Measurements from ENCODE around the gene BCL6B.

- TF ChIP-seq, protein P1, sequence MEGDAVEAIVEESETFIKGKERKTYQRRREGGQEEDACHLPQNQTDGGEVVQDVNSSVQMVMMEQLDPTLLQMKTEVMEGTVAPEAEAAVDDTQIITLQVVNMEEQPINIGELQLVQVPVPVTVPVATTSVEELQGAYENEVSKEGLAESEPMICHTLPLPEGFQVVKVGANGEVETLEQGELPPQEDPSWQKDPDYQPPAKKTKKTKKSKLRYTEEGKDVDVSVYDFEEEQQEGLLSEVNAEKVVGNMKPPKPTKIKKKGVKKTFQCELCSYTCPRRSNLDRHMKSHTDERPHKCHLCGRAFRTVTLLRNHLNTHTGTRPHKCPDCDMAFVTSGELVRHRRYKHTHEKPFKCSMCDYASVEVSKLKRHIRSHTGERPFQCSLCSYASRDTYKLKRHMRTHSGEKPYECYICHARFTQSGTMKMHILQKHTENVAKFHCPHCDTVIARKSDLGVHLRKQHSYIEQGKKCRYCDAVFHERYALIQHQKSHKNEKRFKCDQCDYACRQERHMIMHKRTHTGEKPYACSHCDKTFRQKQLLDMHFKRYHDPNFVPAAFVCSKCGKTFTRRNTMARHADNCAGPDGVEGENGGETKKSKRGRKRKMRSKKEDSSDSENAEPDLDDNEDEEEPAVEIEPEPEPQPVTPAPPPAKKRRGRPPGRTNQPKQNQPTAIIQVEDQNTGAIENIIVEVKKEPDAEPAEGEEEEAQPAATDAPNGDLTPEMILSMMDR (IDR thresholded peaks at IDR 0.05), result no peak
- no peak for TF ChIP-seq POLR2A (IDR thresholded peaks at IDR 0.05)
Measured at GRCh38 chr17:7029096-7029495, 6.2 kb downstream of the BCL6B start.

All from uterus (tissue), 2 donors.